HL-60/S4 (cell line): ENCODE measurements around the gene LRRK1.

Experiments
- in situ Hi-C: fragments of 300-500 bp; cut with MboI; formaldehyde crosslinking; loops from 2 replicates; pipeline ENCODE4 v1.14.3; 2022; ENCODE audit warnings: low sequenced_read_pairs

Gene LRRK1

DNA sequence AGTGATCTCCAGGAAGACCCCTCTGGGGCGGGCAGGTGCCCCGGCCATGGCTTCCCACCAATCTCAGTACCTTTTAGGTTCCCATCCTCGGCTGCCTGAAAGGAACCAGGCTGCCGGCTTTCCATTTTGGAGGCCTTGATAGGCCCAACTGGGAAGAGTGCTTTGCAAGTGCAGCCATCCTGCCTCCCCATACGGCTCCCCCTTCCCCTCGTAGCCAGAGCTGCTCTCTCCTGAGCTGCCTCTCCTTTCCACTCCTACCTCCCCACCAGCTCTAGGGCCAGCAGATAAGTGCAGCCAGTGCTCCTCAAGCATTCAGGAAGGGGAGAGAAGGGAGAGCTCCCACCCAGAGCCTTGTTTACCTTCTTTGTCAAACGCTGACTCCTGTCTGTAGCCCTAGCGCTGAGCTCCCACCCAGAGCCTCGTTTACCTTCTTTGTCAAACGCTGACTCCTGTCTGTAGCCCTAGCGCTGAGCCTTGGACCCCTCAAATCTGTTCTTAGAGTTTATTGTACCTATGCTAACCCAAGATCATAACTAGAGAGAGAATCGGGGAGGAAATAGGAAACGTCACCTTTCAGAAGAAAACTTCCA lies 133.0 kb downstream of the LRRK1 start:
- in situ Hi-C loops = no loop called here

- in situ Hi-C loops = no loop called here
Observed at GRCh38 chr15:101052681-101053121, 133.5 kb downstream of the LRRK1 start.

- in situ Hi-C loops = no loop called here
Observed at GRCh38 chr15:101053261-101053660, 134.1 kb downstream of the LRRK1 start.

GRCh38 chr15:101054116-101054515 lies 135.0 kb downstream of the LRRK1 start:
- in situ Hi-C loops = no loop called here

GRCh38 chr15:101054991-101055390 lies 135.8 kb downstream of the LRRK1 start:
- in situ Hi-C loops = no loop called here

DNA sequence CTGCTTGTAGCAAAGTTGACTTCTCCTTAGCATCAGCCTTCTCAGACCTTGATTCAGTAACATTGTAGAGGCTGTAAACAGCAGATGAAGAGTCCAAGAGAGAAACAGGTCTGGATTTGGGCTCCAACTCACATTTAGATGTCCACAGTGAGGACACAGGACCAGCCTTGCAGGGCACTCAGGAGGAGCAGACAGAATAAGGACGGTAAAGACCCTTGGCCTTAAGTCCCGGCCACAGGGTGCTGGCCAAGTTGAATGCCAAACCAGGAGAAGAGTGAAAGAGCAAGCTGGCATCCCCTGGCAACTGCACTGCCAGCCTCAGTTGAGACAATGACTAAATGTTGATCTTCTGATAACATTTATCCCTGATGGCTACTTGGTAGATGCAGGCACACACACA lies 136.3 kb downstream of the LRRK1 start:
- in situ Hi-C loops = no loop called here

DNA sequence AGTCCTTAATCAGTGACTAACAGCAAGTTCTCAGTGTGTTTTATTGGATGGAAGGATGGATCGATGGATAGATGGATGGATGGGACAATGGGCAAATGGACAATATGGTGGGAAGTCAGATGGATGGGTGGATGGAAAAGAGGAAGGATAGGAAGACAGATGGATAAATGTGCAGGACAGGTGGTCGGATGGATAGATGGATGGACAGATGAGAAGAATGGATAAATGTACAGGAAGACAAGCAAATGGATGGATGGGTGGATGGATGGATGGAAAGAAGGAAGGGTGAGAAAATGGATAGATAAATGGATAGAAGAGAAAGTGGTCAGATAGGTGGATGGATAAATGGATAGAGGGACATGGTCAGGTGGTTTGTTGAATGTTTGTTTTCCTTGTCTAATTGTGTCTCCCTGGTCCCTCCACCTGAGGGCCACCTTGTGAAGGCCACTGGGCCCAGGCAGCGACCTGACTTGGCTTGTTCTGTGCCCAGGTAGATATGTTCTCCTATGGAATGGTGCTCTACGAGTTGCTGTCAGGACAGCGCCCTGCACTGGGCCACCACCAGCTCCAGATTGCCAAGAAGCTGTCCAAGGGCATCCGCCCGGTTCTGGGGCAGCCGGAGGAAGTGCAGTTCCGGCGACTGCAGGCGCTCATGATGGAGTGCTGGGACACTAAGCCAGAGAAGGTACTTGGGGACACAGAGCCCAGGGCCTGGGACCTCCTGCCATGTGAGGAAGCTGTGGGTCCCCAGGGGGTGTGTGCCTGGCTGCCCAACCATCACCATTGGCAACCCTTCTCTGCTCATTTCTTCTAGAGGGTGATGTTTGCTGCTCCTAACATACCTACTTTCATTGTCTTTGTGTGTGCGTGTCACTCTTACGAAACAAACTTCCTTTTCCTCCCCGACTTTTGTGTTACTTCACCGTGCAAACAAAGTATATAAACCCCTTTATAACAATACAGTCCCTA lies 137.5 kb downstream of the LRRK1 start:
- in situ Hi-C loops = no loop called here

DNA sequence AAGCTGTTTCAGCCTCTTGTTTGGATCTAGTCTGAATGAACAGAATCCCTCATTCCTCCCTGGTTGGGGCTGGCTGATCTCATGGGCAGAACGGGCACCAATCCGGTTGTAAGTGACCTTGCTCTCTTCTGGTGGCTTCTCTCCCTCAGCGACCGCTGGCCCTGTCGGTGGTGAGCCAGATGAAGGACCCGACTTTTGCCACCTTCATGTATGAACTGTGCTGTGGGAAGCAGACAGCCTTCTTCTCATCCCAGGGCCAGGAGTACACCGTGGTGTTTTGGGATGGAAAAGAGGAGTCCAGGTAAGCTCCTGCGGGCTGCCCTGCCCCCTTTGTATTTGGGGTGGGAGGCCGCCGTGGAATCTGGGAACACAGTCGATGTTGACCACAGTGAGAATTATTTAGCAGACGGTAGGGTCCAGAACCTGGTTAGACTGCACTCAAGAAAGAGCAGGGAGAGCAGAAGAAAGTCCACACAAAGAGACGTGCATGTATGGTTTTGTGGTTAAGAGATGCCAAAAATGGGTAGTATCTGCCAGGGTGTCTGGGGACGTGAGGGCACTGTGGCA lies 138.8 kb downstream of the LRRK1 start:
- in situ Hi-C loops = no loop called here

DNA sequence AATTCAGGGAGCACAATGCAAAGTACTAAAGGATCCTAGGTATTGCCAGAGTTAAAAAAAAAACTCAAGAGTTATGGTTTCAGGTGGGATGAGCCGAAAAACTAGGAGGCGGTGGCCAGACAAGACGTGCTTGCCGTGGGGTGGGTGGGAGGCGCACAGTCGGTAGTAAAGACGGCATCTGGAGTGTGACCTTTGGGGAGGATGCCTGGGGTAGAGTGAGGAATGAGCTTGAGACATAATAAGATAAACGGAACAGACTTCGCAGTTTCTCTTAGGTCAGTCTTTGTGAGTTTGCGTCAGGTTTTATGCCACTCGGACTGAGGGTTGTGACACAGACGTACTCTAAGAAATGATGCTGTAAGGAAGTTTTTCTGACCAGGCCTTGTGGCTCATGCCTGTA lies 139.6 kb downstream of the LRRK1 start:
- in situ Hi-C loops = no loop called here

- in situ Hi-C loops = no loop called here
Observed at GRCh38 chr15:101059381-101060341, 140.5 kb downstream of the LRRK1 start.

DNA sequence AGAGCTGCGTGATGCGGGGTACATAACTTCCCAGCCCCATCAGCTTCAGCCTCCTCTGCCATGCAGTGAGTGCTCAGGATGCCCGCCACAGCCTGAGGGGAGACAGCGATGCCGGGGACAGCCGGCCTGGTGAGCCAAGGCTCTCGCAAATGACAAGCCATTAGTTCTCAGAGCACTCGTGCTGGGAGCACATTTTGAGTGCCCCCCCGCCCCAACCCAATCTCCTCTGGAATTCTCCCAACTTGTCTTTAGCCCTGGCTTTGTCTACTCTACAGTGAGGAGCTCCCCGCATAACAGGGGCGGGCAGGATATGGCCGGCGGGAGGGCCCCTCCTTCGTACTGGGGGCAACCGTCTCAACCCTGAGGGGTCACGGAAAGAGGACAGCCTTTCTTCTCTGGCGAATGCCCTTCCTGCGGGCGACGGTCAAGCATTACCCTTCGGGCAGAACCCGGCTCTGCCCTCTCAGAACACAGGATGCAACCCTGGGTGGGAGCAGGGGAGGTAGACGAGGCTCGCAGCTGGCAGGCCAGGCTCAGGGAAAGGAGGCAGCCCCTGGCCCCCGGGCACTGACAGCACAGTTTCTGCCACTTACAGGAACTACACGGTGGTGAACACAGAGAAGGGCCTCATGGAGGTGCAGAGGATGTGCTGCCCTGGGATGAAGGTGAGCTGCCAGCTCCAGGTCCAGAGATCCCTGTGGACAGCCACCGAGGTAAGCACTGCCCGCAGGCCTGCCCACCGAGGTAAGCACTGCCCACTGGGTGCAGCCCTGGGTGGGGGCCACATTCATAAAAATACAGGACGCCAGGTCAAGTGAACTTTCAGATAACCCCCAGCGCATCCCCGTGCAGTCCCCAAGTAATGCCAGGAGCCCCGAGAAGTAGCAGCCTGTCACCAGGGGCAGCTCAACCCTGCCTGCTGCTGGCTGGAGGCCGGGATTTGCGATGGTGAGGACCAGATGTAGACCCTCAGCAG lies 141.7 kb downstream of the LRRK1 start:
- in situ Hi-C loops = no loop called here

GRCh38 chr15:101062063-101062462 lies 142.9 kb downstream of the LRRK1 start:
- in situ Hi-C loops = no loop called here

DNA sequence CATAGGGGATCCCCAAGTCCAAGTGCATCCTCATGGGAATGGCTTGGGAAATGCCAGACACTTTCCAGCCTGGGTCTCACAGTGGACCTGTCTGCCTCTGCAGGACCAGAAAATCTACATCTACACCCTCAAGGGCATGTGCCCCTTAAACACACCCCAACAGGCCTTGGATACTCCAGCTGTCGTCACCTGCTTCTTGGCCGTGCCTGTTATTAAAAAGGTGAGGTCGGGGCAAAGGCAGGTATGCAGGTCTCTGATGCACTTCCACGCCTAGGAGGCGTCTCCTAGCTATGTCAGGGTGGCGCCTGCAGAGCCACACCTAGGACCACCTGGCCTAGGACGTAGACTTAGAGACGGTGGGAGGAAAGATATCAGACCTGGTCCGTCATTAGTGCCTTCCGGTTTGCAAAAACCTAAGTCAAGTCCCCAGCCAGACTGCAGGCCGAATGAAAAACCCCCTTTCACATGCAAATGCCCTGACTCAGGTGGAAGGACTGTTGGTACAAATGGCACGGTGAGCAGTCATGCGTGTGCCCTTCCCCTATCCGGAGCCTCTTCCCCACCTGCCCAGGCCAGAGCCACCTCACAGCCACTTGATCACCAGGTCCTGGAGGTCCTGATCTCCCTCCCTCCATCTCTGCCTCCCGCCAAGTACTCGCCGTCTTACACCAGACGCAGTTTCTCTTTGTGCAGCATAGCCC lies 143.5 kb downstream of the LRRK1 start:
- in situ Hi-C loops = no loop called here

GRCh38 chr15:101063212-101063611 lies 144.1 kb downstream of the LRRK1 start:
- in situ Hi-C loops = no loop called here

DNA sequence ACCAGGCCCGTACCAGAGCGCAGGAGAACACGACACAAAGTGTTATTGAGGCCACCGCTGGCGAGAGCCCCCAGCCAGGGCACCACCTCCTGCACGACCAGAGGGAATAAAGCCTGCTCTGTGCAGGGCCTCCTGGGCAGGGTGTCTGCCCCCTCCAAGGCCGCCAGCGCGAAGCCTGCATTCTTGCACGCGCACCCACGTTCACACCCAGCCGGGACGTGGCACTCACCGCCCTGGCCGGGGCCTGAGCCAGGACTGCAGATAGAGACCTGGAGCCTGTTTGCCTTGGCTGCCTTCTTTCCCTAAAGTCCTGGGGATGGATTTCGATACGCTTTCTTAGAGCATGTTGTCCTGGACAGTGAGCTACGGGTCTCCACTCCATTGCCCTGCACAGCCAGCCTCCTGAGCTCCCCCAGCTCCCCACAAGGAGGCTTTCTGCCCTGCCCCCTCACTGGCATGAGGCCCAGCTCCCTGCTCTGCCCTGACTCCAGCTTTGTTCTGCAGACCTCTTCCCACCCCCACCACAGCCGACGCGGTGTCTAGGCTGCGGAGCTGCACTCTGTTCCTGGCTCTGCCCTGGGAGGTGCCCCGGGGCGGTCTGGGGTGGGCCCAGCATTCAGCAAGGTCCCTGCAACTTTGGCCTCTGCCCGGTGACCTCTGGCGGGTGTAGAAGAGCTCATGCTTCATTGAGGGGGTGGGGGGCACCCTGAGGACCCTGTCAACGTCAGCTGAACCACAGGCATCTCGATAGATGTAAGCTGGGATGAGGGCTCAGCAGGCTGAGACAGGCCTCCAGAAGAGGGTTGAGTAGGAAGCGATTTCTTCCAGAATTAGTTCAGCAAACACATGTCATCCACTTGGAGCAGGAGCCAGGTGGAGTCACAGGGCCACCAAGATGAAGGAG lies 145.0 kb downstream of the LRRK1 start:
- in situ Hi-C loops = no loop called here

DNA sequence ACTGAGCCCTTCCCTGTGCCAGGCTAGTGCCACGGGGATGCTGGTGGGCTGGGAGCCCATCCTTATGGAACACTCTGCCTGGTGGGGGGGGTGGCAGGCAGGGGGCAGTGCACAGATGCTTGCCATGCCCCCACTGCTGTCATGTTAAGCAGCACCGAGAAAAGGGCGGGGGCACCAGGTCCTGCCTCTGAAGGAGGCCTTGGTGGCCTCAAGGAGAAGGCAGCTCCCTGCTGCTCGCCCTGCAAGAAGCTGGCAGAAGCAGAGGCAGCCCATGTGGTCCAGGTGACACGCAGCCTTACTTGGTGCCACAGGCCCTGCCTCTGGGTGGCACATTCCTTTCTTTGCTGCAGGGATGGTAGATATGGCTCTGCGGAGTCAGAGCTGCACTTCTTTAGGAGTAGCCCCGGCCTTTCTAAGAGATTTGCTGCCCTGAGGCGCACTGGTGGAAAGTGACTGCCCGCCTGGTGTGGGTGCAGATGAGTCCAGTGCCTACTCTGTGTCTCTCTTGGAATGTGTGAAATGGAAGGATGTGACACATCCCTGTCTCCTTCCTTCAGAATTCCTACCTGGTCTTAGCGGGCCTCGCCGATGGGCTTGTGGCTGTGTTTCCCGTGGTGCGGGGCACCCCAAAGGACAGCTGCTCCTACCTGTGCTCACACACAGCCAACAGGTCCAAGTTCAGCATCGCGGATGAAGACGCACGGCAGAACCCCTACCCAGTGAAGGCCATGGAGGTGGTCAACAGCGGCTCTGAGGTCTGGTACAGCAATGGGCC lies 145.8 kb downstream of the LRRK1 start:
- in situ Hi-C loops = no loop called here

DNA sequence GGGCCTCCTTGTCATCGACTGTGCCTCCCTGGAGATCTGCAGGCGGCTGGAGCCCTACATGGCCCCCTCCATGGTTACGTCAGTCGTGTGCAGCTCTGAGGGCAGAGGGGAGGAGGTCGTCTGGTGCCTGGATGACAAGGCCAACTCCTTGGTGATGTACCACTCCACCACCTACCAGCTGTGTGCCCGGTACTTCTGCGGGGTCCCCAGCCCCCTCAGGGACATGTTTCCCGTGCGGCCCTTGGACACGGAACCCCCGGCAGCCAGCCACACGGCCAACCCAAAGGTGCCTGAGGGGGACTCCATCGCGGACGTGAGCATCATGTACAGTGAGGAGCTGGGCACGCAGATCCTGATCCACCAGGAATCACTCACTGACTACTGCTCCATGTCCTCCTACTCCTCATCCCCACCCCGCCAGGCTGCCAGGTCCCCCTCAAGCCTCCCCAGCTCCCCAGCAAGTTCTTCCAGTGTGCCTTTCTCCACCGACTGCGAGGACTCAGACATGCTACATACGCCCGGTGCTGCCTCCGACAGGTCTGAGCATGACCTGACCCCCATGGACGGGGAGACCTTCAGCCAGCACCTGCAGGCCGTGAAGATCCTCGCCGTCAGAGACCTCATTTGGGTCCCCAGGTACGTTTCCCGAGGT lies 146.5 kb downstream of the LRRK1 start:
- in situ Hi-C loops = no loop called here
